ENCODE data around the gene ZNF300. TPM values are rescaled to one million over a fixed set of nuclear protein-coding genes. Genes with fewer than 3 reads are reported as not detected.

Gene ZNF300
- total RNA-seq (ENCODE audit: low replicate concordance) = 3.3 and 8.3 TPM in 2 replicates

DNA sequence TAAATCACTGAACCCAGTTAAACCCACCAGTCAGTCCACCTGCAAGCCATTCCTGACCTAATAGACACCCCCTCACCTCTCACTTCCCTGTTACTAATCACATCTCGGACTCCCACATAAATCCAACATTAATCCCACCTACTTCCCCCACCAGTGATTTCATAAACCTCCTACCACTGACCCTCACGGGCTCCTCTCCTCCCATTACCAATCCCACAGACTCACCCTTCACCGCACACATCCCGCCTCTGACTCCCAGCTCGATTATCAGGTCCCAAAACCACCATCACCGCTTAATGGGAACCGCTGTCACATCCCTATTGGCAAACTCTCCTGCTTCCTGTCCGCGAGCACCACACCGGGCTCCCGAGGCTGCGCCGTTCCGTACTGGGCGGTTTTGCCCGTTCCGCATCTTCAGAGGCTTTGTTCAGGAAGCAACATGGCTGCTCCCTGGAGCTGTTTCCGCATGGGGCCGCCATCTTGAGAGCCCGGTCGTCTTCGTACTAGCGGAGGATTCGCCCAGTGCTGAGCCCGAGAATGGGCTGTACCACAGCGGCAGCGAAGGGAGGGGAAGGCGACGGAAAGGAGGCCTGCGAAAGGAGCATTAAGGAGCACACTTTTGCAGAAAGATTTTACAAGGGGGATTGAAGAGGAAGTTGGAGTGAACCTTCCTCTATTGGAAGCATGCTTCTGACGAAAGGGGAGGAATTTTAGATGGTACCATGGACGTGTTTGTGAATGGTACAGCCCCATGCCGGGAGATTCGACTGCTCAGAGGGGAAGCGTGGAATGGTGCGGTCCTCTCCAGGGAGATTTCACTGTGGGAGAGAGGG lies at the start of gene ZNF300:
Gene ZNF300 (minus strand): TSS at position 502 of the 833 bp plus-strand sequence. CDS start 1,825 bp downstream, outside the sequence.

DNA sequence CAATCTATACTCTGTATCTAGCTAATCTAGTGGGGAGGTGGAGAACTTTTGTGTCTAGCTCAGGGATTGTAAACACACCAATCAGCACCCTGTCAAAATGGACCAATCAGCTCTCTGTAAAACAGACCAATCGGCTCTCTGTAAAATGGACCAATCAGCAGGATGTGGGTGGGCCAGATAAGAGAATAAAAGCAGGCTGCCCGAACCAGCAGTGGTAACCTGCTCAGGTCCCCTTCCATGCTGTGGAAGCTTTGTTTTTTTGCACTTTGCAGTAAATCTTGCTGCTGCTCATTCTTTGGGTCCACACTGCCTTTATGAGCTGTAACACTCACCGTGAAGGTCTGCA lies 58.5 kb downstream of the ZNF300 start, which contains the start of gene IRGM:
Gene IRGM (plus strand): TSS at position 214 of the 346 bp plus-strand sequence. CDS start 1,603 bp downstream, outside the sequence.

Other genes with a start within 250 kb of the ZNF300 start
- 1.9 TPM in 1 of 2 replicates, not detected in the other for gene MYOZ3, start 243.7 kb downstream of the ZNF300 start, total RNA-seq (ENCODE audit: low replicate concordance)
- 10.6 and 18.5 TPM in 2 replicates for gene RBM22, start 203.9 kb downstream of the ZNF300 start, total RNA-seq (ENCODE audit: low replicate concordance)
- gene DCTN4, start 146.0 kb downstream of the ZNF300 start, total RNA-seq (ENCODE audit: low replicate concordance) = 33.4 and 35.0 TPM in 2 replicates
- 23.6 and 41.4 TPM in 2 replicates for gene SMIM3, start 126.2 kb downstream of the ZNF300 start, total RNA-seq (ENCODE audit: low replicate concordance)
- gene IRGM, start 58.5 kb downstream of the ZNF300 start, total RNA-seq (ENCODE audit: low replicate concordance) = not detected in 2 replicates
- gene GPX3, start 115.6 kb upstream of the ZNF300 start, total RNA-seq (ENCODE audit: low replicate concordance) = 15.8 and 54.4 TPM in 2 replicates
- gene TNIP1, start 176.1 kb upstream of the ZNF300 start, total RNA-seq (ENCODE audit: low replicate concordance) = 66.5 and 74.7 TPM in 2 replicates